ENCODE data around the gene RMI1.
"Not testable (repeated sequence)": the region's sequence is repeated elsewhere in the genome, so short reads cannot be mapped to it uniquely, and the experiment has no call there.

RMI1 gene

GRCh38 chr9:84003246-84003645 lies 22.6 kb downstream of the RMI1 start:
- TF ChIP-seq CTCF (IDR thresholded peaks at IDR 0.05; ENCODE audit: low read depth, low read length): no peak

DNA sequence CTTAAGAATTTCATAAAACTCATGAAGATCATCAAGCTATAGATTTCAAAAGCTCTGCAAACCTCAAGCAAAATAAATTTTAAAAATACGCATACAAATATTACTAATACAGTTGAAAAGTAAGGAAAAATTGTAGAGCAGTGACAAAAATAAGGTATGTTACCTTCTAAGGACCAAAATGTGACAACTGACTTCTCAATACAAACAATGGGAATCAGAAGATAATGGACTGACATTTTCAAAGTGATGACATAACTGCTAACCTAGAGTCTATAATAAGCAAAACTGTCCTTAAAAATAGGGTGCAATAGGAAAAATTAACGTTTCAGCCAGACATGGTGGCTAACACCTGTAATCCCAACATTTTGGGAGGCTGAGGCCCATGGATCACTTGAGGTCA lies 27.1 kb downstream of the RMI1 start:
- no peak for TF ChIP-seq CTCF (IDR thresholded peaks at IDR 0.05; ENCODE audit: low read depth, low read length)
- no peak overlapping the region for H3K4me3 ChIP-seq (ENCODE audit: low read depth, low read length)

More at GRCh38 chr9:84003246-84003645, 22.6 kb downstream of the RMI1 start:
- H3K4me3 ChIP-seq (ENCODE audit: low read depth, low read length): no peak overlapping the region

- TF ChIP-seq CTCF (IDR thresholded peaks at IDR 0.05; ENCODE audit: low read depth, low read length): no peak
- H3K4me3 ChIP-seq (ENCODE audit: low read depth, low read length): no peak overlapping the region
Observed at GRCh38 chr9:84024041-84024575, 43.5 kb downstream of the RMI1 start.

DNA sequence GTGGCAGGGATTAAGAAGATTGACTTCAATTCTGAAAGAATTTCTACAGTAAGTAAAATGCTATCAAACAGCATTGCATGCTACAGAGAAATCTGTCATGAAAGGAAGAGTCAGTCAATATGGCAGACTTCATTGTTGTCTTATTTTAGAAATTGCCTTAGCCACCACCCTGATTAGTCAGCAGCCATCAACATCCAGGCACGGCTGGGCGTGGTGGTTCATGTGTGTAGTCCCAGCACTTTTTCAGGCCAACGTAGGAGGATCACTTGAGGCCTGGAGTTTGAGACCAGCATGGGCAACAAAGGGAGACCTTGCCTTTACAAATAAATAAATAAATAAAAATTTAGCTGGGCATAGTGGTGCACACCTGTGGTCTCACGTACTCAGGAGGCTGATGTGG lies 46.6 kb downstream of the RMI1 start:
- no peak overlapping the region for H3K4me3 ChIP-seq (ENCODE audit: low read depth, low read length)
- TF ChIP-seq CTCF (IDR thresholded peaks at IDR 0.05; ENCODE audit: low read depth, low read length): no peak

DNA sequence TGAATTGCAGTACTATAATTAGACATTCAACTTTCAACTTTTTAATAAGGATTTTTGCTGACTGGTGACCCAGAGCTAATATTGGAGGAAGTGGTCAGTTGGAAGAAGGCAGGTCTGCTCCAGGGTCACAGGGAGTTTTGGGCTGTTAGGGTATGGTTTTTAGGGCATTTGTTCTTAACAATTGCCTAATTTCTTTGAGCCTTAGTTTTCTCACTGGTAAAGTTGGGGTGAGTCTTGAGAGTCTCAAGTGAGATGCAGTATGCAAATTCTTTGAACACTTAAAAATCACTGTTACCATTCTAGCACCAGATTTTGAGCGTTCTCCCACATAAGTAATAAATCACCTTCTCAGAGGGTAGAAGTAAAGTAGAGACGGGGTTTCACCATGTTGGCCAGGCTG lies 50.9 kb downstream of the RMI1 start:
- no peak for TF ChIP-seq CTCF (IDR thresholded peaks at IDR 0.05; ENCODE audit: low read depth, low read length)
- H3K4me3 ChIP-seq (ENCODE audit: low read depth, low read length): no peak overlapping the region

- H3K4me3 ChIP-seq (ENCODE audit: low read depth, low read length): not testable (repeated sequence)
Observed at GRCh38 chr9:84041857-84042256, 61.3 kb downstream of the RMI1 start.

DNA sequence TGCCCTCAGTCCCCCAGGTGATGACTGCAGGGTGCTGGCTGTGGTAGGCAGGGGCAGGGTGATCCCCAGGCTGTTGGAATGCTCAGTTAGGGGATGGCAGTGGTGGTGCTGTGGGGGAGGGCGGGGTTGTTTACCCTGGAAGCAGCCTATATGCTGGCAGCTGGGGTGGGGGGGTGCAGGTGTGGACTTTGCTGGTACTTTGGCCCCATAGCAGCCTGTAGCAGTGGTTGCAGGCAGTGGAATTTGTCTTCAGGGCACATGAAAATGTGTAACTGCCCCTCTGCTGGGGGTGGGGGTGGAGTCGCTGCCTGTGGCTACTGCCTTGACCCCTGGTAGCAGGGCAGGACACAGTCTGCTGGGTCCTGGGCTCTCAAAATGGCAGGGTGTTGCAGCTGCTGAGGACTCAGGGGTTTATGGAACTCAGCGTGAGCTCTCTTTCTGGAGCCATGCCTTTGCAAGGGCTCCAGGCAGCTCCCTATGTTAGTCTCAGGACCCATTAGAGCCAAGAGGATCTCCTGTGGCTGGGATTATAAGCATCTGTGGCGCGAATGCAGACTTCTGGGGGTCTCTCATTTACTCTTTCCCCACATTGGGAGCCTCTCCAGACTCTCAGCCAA lies 65.0 kb downstream of the RMI1 start:
- TF ChIP-seq CTCF (IDR thresholded peaks at IDR 0.05; ENCODE audit: low read depth, low read length): no peak
- H3K4me3 ChIP-seq (ENCODE audit: low read depth, low read length): no peak overlapping the region
